GM21528 (cell line): ENCODE measurements around the gene SBF2.

Experiments
- ATAC-seq: cut with Tn5 transposase; IDR thresholded peaks from one replicate; pipeline ENCODE4 v1.9.1; 2021; ENCODE audit warnings: mild to moderate bottlenecking, moderate library complexity; ENCODE audit not compliant: unreplicated experiment, low FRiP score

The SBF2 gene

DNA sequence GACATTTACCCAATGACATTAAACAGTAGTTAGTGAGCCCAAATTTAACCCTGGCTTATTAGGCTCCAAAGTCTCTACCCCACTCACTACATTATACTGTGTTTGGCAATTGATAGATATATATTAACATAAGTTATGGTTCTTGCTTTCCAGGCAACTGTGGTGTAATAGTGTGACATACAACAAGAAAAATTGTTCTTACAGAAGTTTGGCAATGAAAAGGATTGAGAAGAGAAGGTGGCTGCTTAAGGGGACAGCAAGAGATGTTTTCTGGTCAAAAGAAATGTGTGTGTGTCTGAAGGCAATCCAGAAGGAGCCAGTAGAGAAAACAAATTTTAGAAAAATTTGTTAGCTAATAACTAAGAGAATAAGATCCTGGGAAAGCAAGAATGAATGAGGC lies 497.8 kb downstream of the SBF2 start:
- ATAC-seq: no peak

DNA sequence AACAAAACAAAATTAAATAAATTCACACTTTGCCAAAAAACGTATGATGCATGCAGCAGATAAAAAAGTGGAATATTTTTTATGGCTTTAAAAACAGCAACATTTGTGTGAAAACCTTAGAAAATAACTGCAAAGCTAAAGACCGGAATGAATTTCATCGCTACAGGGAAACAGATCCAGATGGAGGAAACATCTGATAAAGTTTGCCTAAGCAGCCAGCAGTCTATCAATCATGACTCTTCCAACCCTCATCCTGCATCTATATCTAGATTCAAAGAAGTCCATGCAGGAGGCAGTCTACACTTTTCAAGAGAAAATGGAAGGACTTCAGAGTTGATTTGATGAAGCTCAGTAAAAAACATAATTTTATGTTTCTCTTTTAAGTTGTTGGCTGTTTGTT lies 503.3 kb downstream of the SBF2 start:
- ATAC-seq: no peak

DNA sequence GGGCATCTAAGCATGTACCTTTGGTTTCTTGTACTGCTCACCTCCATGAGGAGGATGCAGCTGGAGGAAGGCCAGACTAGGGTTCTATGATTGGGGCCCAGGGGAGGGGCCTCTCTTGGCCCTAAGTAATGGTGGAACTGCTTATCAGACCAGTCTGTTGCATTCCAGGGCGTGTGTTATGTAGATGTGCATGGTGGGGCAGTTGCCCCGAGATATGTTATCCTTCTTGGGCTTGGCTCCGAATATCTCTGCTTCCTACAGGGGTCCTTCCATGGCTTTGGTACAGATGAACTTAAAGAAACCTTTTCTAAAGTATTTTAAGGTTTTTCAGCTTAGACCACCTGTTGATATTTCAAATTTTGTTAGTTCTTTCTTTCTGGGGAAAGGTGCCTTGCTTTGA lies 504.1 kb downstream of the SBF2 start:
- ATAC-seq: no peak

DNA sequence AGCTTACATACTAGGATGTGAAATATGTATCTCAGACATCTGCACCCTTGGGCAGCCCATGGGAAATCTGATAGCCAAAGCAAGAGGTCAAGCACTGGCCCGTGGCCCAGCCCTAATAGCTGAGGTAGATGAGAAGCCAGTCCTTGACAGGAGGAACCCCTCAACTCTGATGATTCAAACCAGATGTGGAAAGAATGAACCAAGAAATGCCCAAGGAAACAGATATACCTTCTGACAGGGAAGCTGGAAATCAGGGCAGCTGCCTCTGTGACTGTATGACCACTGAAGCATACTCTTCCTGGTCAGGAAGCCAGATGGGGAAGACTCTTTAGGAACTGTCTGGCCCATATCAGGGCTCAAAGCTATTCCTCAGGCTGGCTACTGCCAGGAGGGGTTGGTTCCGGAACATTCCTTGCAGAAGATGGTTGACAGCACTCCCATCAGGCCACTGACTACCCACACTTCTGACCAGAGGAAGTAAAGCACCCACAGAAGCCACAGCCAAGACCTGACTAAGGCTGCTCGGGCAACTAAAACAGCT lies 506.0 kb downstream of the SBF2 start:
- ATAC-seq: no peak

DNA sequence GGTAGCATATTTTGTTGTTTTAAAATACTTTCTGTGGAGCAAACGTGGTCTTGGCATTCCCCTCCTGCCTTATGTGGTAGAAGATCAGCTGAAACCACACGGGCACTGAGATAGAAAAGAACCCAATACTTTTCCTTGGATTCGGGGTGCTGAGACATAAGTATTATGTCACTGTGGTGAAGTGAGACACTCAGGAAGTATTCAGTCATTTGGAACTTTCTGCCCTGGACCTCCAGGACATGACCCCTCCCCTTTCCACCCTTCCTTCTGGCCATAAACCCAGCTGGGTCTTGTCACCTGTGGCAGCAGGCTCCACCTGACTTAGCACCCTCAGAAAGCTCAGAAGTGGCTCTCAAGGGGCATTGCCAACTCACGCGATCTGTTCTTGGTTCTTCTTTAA lies 506.8 kb downstream of the SBF2 start:
- ATAC-seq: no peak

DNA sequence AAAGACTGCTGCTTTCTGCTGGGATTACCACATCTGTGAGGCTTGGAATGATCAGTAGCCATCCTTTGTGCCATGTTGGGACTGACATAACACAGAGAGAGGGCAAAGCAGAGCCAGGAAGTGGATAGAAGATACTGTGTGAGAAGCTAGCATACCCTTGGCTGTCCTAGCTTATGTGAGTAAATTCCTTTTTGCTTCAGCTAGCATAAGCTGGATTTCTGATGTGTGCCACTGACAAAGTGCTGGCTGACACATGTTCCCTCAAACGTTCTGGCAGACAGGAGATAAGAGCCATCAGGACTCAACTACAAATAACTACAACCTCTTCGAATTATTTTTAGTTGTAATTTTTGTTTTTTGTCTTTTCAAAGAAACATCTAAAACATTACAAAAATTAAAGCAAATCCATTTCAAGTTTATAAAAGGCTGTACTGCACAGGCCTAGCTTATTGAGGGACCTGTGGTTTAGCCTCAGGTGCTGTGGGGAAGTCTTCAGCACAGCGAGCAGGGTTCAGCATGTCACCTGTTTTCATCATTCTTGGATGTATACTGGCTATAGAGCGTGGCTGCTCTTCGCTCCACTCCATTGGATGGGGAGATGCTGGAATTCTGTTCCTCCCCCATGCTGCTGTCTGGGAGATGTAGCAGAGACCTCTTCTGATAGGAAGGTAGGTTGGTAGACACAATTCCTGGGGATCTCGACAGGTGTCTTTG lies 509.3 kb downstream of the SBF2 start:
- ATAC-seq: no peak

DNA sequence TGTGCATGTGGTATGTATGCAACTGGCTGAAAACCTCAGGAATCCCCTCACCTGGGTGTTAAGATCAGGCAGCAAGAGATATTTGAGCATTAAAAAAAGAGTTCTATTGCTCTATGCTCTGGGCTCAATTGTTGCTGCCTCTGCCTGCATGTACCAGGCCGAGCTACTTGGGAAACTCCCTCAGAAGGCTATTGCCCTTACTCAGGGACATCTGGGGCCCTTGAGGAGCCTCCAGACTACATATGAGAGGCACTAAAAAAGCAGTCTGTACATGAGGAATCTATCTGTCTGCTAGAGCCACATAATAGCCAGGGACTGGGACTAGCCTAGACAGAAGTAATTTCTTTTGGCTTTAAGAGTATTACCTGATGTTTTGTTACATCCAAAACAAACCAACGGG lies 510.0 kb downstream of the SBF2 start:
- no peak for ATAC-seq

DNA sequence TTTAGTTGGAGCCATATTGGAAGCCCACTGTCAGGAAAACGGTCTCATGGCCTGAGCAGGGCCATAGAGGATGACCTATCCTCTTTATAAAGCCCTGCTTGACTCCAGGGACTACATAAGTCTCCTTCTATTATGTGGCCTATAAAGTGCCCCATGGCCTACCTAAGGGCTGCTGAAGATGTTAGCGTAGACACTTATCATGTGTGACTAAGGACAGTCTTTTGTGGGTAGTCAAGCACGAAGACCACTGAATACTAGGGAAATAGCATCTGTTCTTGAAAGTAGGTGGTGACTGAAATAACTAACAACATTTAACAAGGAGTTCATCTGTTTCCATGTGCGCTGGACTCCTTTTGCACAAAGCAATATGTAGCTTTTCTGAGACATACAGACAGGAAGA lies 513.1 kb downstream of the SBF2 start:
- ATAC-seq: no peak

DNA sequence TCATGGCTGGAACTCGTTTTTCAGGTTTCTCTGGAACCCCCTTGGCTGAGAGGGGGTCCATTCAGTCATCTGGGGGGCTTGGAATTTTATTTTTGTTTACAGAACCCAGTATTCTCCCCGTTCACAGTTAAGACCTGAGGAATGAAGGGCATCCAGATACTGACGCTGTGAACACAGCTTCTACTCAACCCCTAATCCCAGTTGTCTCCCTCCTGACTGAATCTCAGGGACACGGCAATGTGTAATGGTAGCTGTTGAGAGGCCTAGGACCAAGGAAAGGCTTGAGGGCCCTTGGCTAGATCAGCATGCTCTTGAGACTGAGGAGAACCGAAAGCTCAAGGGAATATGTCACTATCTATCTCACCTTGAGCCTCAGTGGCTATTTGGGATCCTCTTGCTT lies 516.5 kb downstream of the SBF2 start:
- ATAC-seq: no peak

DNA sequence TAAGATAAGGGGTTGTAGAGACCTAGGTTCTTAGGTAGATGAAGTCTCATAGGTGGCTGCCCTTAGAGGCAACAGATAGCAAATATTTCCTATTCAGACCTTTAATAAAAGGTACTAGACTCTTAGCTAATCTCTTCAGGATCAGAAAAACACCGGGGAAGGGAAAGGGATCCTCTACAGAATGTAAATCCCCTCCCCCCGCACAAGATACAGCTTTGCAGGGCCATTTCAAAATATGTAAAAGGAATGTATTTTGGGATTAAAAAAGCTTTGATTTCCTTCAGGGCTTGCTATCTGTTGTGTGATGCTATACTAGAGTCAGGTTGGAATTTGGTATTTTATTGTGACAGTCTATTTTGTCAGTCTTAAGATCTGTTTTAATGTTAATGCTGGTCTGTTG lies 517.0 kb downstream of the SBF2 start:
- ATAC-seq: no peak

DNA sequence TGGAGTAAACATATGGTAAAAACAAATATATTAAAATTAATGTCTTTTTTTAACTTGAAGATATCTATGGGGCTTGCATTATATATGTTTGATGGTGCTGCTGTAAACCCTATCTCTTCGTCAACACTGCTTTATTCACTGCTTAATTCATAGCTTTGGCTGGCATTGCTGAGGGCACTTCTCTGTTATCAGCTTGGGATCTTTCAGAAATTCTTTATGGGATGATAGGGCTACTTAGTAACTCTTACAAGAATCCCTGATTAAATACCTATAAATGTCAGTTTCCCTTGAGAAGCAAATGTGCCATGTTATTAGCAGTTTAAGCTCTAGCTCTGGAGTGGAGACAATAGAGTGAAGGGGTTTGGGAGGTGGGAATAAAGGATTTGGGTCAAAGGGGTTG lies 517.8 kb downstream of the SBF2 start:
- no peak for ATAC-seq

DNA sequence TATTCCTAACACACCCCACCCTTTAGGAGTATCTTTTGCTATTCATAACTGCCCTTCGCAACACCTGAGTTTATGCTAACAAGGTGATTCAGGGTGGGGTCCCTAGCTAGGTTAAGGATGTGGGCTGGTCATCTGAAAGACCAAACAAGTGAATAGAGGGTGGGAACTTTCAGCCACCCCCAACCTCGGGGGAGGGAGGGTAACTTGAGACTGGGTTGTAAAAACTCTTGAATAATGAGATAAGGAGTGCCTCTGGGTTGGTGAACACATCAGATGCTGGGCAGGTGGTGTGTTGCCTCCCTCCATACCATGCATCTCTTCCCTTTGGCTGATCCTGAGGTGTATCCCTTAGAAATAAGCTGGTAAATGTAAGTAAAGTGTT lies 518.6 kb downstream of the SBF2 start:
- ATAC-seq: no peak

DNA sequence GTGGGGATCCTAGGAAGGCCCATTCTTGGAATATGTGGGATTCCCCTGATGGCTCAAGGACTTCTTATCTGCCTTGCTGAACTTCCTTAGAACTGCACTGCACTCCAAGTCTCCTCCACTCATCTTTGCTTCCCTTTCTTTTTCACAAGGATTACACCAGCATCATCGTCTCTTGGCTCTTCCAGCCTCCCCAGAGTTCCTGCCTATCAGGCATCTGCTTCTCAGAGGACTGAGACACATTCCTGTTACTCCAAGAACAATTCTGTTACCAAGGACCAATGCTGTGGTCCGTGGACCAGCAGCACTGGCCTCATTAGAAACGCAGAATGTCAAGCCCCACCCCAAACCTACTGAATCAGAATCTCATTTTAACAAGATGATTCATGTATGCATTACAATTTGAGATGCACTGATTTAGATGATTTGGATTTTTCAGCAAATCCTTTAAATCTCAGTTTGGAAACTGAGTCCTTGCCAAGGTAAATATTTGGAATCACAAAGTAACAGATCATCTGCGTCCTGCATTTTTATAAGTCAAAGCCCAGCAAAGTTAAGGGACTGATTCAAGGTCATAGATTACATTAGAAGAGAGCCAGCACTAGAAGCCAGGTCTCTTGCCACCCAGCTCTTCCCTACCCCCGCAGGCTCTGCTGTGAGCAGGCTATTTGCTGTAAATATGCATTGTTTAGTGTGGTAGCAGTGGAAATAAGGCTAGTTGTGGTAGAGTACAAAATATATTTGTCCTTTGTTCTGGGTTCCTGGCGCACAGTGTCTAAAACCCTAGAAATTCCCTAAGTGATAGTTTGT lies 519.2 kb downstream of the SBF2 start:
- ATAC-seq: no peak

DNA sequence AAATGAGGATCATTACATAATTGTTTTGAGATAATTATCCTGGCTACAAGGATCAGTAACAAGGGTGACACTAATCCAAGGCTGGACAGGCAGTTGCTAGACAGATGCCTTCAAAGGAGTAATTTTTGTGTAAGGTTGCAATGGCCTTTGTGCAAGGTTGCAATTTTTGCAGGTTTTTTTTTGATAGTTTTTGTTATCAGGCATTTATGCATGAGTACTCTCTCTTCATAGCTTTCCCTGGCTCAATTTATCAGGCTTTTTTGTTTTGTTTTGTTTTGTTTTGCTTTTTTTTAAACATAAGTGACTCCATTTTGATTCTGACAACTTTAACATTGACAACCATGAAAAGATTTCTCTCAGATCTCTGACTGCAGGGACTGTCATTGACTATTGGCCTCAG lies 519.9 kb downstream of the SBF2 start:
- ATAC-seq: no peak

DNA sequence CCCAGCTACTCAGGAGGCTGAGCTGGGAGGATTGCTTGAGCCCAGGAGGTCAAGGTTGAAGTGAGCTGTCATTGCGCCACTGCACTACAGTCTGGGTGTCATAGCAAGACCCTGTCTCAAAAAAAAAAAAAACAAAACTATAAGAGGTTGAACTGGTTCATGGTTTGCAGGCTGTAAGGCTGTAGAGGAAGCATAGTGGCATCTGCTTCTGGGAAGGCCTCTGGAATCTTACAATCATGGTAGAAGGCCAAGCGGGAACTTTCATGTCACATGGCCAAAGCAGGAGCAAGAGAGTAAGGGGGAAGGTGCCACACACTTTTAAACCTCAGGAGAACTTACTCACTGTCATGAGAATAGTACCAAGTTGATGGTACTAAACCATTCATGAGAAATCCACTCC lies 520.5 kb downstream of the SBF2 start:
- ATAC-seq: no peak

DNA sequence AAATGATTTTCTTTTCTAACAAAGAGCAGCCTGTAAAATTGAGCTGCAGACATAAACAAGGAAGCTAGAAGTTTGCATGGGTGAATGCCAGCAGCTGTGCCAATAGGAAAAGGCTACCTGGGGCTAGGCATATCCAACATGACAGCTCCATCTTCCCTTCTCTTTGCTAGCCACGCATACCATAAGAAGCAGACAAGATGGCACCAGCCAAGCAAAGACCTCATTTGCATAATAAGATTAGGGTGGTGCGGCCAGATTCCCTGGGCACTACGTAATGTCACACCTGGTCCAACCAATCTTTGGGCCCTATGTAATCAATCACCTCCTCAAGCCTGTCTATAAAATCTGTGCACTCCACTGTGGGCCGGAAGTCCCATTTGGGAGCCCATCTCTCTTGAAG lies 521.8 kb downstream of the SBF2 start:
- ATAC-seq: no peak

DNA sequence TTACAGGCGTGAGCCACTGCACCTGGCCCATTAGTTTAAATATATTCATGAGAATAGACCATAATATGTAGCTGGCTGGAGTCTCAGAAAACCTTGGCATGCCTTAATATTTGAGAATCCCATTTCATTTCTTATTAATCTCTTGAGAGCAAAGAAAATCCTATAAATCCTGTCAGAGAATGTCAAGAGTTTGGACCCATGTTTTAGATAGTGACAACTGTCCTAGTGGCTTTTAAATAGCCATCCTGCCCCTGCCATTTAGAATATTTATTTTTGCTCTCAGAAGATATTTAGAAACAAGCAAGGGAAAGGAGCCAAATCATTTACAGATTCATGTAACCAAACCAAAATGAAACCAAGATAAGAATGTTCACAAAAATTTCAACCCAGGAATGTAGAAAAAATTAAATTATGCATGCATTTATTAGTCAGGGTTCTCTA lies 522.9 kb downstream of the SBF2 start:
- no peak for ATAC-seq

DNA sequence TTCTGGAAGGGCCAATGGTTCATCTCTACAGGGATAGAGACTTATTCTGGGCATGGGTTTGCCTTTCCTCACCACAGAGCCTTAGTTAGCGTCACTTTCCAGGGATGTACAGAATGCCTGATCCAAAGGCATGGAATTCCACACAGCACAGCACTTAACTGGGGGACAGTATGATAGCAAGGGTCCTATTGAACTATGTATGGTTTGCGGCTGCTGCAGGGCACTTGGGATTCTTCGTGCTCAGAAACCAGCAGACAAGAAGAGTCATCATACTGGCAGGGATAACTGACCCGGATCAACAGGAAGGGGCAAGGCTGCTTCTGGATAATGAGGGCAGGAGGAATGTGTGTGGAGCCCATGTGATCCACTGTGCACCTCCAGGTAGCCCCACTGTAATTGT lies 524.4 kb downstream of the SBF2 start:
- no peak for ATAC-seq

DNA sequence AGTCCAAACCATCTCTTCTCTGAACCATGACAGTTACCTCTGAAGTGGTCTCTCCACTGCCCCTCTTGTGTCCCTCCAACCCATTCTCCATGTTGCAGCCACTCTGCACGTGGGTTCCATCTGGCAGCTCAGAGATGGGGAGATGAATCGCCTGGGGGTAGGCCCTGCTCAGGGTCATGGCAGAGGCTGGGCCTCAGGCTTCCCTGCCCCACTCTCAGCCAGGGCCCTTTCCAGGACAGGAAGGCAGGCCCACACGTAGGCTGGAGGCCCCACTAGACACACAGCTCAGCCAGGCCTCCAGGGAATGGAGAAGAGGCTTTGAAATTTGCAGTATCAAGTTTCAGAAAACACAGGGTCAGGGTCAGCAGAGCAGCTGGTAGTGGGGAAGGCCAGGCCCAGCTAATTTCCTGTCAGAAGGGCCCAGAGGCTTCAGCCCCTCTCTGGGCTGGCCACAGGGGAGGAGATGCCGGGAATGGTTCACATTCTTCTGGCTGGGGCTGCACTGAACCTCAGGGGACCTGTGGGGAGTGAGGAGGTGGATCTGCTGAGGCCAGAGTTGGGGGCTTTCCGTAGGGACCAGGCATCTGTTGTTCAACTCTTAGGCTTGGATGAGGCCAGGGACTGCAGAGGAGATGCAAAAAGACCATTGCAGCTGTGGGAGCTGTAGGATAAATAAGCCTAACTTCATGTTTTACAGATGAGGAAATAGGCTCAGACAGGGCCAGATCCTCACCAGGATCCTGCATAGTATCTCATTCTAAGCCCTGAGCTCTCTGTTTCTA lies 528.5 kb downstream of the SBF2 start:
- no peak for ATAC-seq

DNA sequence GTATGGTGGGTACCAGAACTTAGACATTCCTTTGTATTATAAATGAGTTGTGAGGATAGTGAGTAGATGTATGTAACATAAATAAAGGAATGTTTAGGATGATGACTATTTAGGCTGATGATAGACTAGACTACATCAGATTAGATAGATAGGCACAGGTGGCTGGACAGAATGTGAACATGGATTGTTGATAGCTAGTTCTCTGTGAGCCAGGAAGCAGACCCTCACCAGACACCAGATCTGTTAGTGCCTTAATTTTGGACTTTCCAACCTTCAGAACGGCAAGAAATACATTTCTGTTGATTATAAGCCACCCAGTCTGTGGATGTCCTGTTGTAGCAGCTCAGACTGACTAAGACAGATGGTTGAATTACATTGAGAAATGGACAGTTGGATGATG lies 530.7 kb downstream of the SBF2 start:
- no peak for ATAC-seq

DNA sequence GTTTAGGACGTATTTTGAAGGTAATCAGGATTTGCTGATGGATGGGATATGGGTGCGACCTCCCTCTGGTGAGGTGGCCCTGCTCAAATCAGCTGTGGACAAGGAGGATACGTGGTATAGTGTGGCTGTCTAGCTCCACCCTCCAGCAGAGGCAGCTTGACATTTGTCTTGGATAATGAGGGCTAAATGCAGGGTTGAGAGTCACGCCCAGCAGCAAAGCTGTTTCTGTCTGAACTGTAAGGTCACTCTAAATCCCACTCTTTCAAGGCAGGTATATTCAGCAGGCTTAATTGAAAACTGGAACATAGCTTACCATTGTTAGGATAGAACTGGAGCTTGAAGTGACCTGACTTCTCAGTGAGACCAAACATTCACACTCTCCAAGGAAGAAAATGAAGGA lies 531.5 kb downstream of the SBF2 start:
- ATAC-seq: no peak
